Epithelial cell of proximal tubule (primary cell): ENCODE data around the gene STX18. TPM values are rescaled to one million over a fixed set of nuclear protein-coding genes. Genes with fewer than 3 reads are reported as not detected.

Source experiments
- DNase-seq: peaks from one replicate; pipeline ENCODE4 v3.0.0-alpha.2; 2011; ENCODE audit warnings: low read depth
- H3K4me3 ChIP-seq: 2 replicates; pipeline ENCODE4 v1.5.1; 2011; ENCODE audit warnings: low read depth, mild to moderate bottlenecking, low read length
- CTCF ChIP-seq: conservative IDR thresholded peaks from 2 replicates; pipeline ENCODE4 v1.5.1; 2012; ENCODE audit warnings: low read depth, mild to moderate bottlenecking, low read length
- total RNA-seq: library from RNA; depleted of rRNA; stranded (reverse); fragments of >200 nt; gene quantifications from 2 replicates; pipeline ENCODE4 v1.2.3, GENCODE V29; 2015

The STX18 gene
- total RNA-seq, 1 donor from 2014 or later = 30.0 TPM

GRCh38 chr4:4379540-4380087 lies 162.2 kb downstream of the STX18 start:
- H3K4me3 ChIP-seq = no peak overlapping the region
- TF ChIP-seq CTCF = no peak
- no peak for DNase-seq

- no peak for TF ChIP-seq CTCF
- no peak for DNase-seq
- no peak overlapping the region for H3K4me3 ChIP-seq
Measured at GRCh38 chr4:4377732-4378460, 164.0 kb downstream of the STX18 start.

- no peak for TF ChIP-seq CTCF
- H3K4me3 ChIP-seq = no peak overlapping the region
- no peak for DNase-seq
Measured at GRCh38 chr4:4377191-4377590, 164.7 kb downstream of the STX18 start.

DNA sequence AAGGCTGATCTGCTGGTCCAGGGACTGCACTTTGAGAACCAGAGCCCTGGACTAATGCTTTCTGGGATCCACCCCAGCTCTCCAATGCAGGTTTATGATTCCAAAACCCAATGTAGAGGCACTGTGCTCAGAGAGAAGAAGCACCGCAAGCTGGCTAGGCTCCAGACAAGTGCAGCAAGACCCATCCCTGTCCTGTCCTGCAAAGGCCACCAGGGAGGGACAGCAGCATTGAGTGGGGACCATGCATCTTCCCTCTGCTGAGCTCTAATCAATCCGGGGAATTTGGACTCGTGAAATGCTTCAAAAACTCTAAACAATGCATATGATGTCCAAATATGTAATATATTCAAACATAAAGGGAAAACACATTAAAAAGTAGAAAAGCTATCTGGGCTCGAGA lies 165.8 kb downstream of the STX18 start:
- TF ChIP-seq CTCF = no peak
- no peak for DNase-seq

DNA sequence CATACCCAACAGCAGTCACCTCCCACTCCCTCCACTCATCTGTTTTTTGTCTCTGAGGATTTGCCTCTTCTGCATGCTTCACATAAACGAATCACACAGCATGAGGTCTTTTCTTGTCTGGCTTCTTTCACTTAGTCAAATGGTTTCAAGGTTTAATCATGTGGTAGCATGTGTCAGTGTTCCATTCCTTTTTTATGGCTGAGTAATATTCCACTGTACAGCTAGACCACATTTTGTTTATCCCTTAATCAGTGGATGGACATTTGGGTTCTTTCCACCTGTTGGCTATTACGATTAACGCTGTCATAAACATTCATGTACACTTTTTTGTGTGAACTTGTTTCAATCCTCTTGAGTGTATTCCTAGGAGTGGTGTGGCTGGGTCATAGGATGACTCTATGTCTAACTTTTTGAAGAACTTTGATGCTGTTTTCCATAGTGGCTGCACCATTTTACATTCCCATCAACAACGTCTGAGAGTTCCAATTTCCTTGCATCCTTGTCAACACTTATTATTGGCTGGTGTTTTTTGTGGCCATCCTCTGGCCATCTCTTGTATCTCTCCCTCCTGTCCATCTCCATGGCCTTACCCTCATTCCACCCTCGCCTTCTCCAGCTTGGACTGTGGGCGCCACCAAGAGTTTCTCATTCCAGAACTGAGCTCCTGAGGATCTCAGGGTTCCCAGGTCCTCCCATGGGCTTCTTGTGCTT lies 167.3 kb downstream of the STX18 start:
- no peak overlapping the region for H3K4me3 ChIP-seq
- no peak for TF ChIP-seq CTCF
- no peak for DNase-seq

More for the DNA sequence above, 165.8 kb downstream of the STX18 start:
- H3K4me3 ChIP-seq = no peak overlapping the region

Other genes with a start within 250 kb of the STX18 start
- 1.6 and 3.2 TPM in 2 replicates for gene NSG1, start 154.9 kb downstream of the STX18 start, total RNA-seq